Adipocyte (in vitro differentiated cells): Measurements from ENCODE around the gene SBK1.

Experiments
- DNase-seq: peaks from one replicate; pipeline ENCODE4 v3.0.0-alpha.2; 2015; ENCODE audit warnings: low read depth
- H3K27me3 ChIP-seq: replicated peaks from 2 replicates; pipeline ENCODE4 v1.7.0; 2013; ENCODE audit warnings: mild to moderate bottlenecking, low read length, moderate library complexity; ENCODE audit not compliant: control insufficient read depth, insufficient read depth
- H3K36me3 ChIP-seq: 2 replicates; pipeline ENCODE4 v1.7.0; 2013; ENCODE audit warnings: low read length, mild to moderate bottlenecking, moderate library complexity; ENCODE audit not compliant: control insufficient read depth, insufficient read depth, severe bottlenecking
- H3K4me1 ChIP-seq: 2 replicates; pipeline ENCODE4 v1.7.0; 2013; ENCODE audit warnings: mild to moderate bottlenecking, low read length, moderate library complexity; ENCODE audit not compliant: control insufficient read depth, insufficient read depth
- H3K4me3 ChIP-seq: 2 replicates; pipeline ENCODE4 v1.7.0; 2013; ENCODE audit warnings: mild to moderate bottlenecking, low read length, moderate library complexity
- H3K9ac ChIP-seq: 2 replicates; pipeline ENCODE4 v1.7.0; 2013; ENCODE audit warnings: mild to moderate bottlenecking, low read length, moderate library complexity
- H3K9me3 ChIP-seq: 2 replicates; pipeline ENCODE4 v1.7.0; 2013; ENCODE audit warnings: mild to moderate bottlenecking, low read length, moderate library complexity; ENCODE audit not compliant: control insufficient read depth

Gene SBK1

DNA sequence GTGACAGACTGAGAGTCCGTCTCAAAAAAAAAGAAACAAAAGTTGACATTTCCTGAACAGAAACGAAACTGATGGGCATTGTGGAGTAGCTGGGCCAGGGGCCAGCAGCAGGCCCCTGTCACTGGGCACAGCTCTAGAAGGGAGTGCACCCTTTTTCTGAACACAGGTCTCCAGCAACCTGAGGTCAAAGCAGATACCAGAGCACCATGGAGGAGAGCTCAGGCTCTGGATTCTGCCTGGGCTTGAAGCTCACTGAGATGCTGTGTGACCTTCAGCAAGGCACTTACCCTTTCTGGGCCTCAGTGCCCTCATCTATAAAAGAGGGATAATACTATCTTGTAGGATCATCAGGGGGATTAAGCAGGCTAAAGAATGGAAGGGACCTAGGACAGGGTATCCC is 5.0 kb downstream of the SBK1 start:
- Histone ChIP-seq H3K4me3 (no peak overlapping the region), H3K9me3 (no peaks in the 10 kb centered on the region), H3K27me3 (peaks cover 58% of the 10 kb centered on the region), H3K9ac (no peak overlapping the region), H3K36me3 (no peaks in the 10 kb centered on the region), H3K4me1 (no peaks in the 10 kb centered on the region)
- no peak for DNase-seq

DNA sequence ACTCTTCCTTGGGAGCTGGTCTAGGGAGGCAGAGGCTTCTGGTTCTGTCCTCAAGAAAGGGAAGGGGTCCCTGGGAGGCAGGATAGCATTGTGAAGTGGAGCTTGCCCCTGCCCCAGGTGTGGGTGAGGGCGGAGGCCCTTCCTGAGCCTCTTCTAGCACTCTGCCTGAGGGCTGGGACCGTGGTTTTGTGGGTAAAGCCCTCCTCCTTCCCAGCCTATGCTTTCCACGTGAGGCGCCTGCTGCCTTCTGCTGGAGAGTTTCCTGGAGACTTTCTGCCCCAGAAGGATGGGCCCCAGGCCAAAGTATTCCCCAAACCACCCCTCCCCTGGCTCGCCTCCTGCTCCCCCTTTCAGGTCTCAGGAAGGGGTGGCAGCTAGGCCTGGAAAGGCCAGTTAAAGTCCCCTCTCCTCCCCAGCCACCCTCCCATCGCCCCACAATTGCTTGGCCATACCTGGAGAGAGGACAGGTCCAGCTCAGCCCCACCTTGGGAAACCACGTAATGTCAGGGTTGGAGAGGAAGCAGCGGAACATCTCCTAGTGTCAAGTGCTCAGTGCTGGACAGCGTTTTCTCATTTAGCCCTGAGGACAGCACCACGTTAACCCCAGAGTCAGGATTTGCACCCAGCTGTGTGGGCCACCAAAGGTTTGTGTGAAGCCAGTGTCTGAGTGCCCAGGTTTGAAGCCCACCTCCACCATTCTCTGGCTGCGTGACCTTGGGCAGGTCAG is 5.6 kb downstream of the SBK1 start:
- Histone ChIP-seq H3K9me3 (no peaks in the 10 kb centered on the region), H3K4me1 (no peaks in the 10 kb centered on the region), H3K4me3 (no peak overlapping the region), H3K36me3 (no peaks in the 10 kb centered on the region), H3K9ac (no peak overlapping the region), H3K27me3 (peaks cover 62% of the 10 kb centered on the region)
- DNase-seq, result no peak

DNA sequence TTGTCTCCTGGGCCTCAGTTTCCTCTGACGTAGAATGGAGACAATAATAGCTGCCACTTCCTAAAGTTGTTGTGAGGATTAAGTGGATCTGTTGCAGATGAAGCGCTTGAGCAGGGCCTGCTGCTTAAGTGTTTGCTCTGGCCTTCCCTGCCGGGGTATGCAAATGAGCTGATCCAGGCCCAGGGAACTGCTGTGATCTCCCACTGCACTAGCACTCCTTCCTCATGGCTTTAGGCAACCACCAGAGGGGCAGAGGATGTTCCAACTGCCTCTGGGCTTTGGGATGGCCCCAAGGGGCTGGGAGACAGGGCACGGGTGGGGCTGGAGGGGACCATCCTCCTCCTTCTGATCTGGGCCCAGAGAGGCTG is 6.2 kb downstream of the SBK1 start:
- H3K9ac ChIP-seq, result no peak overlapping the region
- H3K36me3 ChIP-seq, result no peaks in the 10 kb centered on the region
- no peaks in the 10 kb centered on the region for H3K9me3 ChIP-seq
- DNase-seq, result no peak
- no peak overlapping the region for H3K4me3 ChIP-seq
- peaks cover 61% of the 10 kb centered on the region for H3K27me3 ChIP-seq
- H3K4me1 ChIP-seq, result no peaks in the 10 kb centered on the region

DNA sequence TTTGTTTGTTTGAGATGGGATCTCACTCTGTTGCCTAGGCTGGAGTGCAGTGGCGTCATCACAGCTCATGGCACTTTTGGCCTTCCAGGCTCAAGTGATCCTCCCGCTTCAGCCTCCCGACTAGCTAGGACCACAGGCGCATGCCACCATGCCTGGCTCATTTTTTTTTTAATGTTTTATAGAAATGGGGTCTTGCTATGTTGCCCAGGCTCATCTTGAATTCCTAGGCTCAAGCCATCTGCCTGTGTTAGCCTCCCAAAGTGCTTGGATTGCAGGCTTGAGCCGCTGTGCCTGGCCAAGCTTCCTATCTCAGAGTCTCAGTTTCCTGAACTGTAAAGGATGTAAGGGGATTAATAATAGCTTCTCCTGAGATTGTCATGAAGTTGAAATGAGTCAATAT is 8.0 kb downstream of the SBK1 start:
- no peak for DNase-seq
- Histone ChIP-seq H3K9me3 (no peaks in the 10 kb centered on the region), H3K9ac (no peak overlapping the region), H3K4me1 (no peaks in the 10 kb centered on the region), H3K36me3 (no peaks in the 10 kb centered on the region), H3K4me3 (no peak overlapping the region), H3K27me3 (peaks cover 47% of the 10 kb centered on the region)

DNA sequence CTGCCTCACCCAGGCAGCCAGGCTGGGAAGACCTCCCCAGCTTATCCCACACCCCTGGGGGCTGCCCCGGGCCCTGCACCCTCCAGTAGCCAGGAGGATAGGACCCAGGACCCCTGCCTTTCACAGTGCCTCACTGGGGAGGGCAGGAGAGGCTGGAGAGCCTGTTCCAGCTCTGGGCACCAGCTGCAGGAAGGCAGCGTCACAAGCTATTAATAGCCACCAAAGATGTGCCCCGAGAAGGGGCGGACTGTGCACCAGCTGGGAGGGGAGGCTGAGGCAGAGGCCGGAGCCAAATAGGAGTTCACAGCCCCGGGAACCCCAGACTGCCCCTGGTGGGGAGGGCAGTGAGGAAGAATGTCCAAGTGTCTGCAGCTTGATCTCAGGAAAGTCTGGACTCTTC is 8.8 kb downstream of the SBK1 start:
- H3K36me3 ChIP-seq, result no peaks in the 10 kb centered on the region

DNA sequence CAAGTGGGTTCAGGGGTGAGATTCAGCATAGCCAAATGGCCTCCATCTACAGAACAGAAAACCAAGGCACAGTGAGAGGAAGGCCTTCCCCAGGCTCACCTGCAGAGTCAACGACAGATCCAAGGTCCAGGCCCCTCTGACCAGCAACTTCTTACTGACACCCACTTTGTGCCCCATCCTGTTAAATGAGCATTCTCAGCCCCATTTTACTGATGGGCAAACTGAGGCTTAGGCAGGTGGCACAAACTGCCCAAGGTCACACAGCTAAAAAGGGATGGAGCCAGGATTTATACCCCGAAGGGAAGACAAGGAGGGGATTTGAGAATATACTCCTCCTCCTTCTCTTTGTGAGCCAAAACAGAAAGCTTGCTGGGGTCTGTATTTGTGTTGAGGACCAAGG is 9.3 kb downstream of the SBK1 start:
- Histone ChIP-seq H3K9me3 (no peaks in the 10 kb centered on the region), H3K9ac (no peak overlapping the region), H3K4me3 (no peak overlapping the region), H3K4me1 (no peaks in the 10 kb centered on the region), H3K27me3 (peaks cover 48% of the 10 kb centered on the region), H3K36me3 (no peaks in the 10 kb centered on the region)
- no peak for DNase-seq

More for the DNA sequence above, 8.8 kb downstream of the SBK1 start:
- Histone ChIP-seq H3K4me3 (no peak overlapping the region), H3K4me1 (no peaks in the 10 kb centered on the region), H3K9ac (no peak overlapping the region), H3K27me3 (peaks cover 48% of the 10 kb centered on the region), H3K9me3 (no peaks in the 10 kb centered on the region)
- no peak for DNase-seq

DNA sequence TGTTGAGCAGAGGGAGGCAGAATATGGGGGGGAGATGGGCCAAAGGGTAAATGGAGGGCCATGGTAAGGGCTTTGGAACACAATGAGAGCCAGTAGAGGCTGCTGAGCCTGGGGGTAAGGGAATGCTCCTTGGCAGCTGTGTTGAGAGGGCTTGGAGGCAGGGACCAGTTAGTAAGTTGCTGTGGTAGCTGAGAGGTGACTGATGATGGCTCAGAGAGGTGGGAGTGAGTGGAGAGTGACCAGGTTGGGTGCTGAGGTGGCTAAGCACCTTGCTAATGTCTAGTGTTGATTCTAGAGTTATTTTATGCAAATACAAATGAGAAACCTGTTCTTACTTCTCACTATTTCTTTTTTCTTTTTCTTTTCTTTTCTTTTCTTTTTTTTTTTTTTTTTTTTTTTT is 10.8 kb downstream of the SBK1 start:
- no peaks in the 10 kb centered on the region for H3K36me3 ChIP-seq
- no peak for DNase-seq

DNA sequence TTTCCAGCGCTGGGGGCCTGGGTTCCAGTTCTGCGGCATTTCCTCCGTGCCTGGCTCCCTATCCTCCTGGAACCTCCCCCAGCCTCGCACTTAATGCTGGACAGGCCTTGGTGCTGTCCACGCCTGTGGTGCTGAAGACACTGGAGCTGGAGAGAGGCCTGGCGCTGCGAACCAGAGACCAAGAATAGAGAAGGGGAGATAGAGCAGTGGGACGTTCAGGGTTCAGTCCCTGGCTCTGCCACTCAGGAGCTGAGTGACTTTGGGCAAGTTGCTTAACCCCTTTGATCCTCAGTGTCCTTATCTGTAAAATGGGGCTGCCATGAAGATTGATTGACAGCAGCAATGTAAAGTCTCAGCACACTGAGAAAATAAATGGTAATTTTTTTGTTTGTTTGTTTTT is 11.9 kb downstream of the SBK1 start:
- no peaks in the 10 kb centered on the region for H3K4me1 ChIP-seq
- H3K4me3 ChIP-seq, result no peak overlapping the region
- H3K36me3 ChIP-seq, result no peaks in the 10 kb centered on the region

More for the DNA sequence above, 10.8 kb downstream of the SBK1 start:
- no peaks in the 10 kb centered on the region for H3K4me1 ChIP-seq
- H3K4me3 ChIP-seq, result no peak overlapping the region
- H3K9ac ChIP-seq, result no peak overlapping the region
- peaks cover 46% of the 10 kb centered on the region for H3K27me3 ChIP-seq
- H3K9me3 ChIP-seq, result no peaks in the 10 kb centered on the region

DNA sequence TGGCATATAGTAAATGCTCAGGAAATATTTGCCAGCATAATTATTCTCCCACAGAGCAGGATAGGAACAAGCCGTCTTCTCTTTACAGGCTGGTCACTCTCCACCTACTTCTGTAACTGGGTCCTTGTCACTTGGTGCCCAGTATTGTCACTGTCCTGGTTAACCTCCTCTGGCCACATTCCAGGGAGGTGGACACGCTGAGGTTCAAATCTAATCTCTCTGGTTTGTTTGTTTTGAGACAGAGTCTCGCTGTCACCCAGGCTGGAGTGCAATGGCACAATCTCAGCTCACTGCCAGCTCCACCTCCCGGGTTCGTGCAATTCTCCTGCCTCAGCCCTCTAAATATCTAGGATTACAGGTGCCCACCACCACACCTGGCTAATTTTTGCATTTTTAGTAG is 15.6 kb downstream of the SBK1 start:
- DNase-seq, result no peak
- Histone ChIP-seq H3K4me1 (no peaks in the 10 kb centered on the region), H3K27me3 (peaks cover 33% of the 10 kb centered on the region), H3K4me3 (no peak overlapping the region), H3K9me3 (no peaks in the 10 kb centered on the region), H3K36me3 (no peaks in the 10 kb centered on the region), H3K9ac (no peak overlapping the region)

More for the DNA sequence above, 11.9 kb downstream of the SBK1 start:
- Histone ChIP-seq H3K9ac (no peak overlapping the region), H3K27me3 (peaks cover 49% of the 10 kb centered on the region), H3K9me3 (no peaks in the 10 kb centered on the region)
- DNase-seq, result peak; percentile 53

DNA sequence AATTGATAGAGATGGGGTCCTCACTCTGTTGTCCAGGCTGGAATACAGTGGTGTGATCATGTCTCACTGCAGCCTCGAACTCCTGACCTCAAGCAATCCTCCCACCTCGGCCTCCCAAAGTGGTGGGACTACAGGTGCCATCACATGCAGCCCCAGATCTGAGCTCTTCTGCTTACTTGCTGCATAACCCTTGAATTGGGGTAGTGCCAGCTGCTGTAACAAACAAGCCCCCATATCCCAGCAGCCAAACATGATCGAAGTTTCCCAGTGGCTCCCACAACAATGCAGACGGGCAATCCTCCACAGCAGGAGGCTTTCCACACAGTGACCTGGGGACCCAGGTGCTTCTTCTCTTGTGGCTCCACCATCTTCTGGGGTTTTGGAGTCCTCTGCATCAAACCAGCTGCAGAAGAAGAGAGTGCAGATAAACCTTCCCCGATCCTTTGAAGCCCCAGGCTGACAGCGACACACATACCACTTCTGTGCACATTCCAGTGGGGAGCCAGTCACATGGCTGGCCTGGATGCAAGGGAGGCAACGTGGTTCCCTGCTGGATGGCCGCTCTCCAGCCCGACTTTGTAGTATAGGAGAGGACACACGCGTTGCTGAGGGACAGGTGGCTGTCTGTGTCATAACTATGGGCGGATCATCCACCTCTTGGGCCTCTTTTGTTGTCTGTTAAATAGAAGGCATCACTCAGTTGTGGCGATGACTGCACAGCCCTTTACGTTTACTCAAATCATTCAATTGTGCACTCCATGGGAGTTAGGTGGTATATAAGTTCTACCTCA is 16.7 kb downstream of the SBK1 start:
- H3K9ac ChIP-seq, result no peak overlapping the region
- H3K36me3 ChIP-seq, result no peaks in the 10 kb centered on the region
- H3K4me3 ChIP-seq, result no peak overlapping the region
- DNase-seq, result no peak
- no peaks in the 10 kb centered on the region for H3K9me3 ChIP-seq
- peaks cover 30% of the 10 kb centered on the region for H3K27me3 ChIP-seq
- H3K4me1 ChIP-seq, result no peaks in the 10 kb centered on the region

DNA sequence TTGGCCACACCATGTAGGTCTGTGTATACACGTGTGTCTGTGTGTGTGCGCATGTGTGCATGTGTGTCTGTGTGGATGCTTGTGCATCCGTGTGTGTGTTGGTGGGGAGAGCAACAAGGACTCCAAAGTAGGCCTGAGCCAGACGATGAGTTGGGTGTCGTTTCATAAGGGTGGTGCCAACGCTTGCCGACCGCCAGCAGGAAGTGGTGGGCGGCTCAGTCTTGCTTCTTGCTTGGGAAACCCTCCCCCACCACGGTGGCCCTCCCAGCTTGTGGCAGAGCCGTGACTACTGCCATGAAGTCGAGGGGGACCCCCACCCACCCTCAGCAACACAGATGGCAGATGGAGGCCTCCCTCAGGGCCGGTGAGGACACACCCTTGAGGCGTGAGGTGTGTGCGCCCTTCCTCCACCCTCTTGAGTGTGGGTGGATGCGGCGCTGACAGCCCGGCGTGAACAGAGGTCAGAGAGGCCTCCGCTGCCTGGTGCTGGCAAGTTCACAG is 17.5 kb downstream of the SBK1 start:
- H3K9ac ChIP-seq, result no peak overlapping the region
- DNase-seq, result no peak

More for the DNA sequence above, 17.5 kb downstream of the SBK1 start:
- no peaks in the 10 kb centered on the region for H3K9me3 ChIP-seq
- peaks cover 36% of the 10 kb centered on the region for H3K27me3 ChIP-seq
- H3K4me1 ChIP-seq, result no peaks in the 10 kb centered on the region
- no peaks in the 10 kb centered on the region for H3K36me3 ChIP-seq
- no peak overlapping the region for H3K4me3 ChIP-seq
